HEK293 (cell line): ENCODE results near the gene TRAPPC8.

Source experiments
- ATF2 ChIP-seq: fragments of 450-650 bp; formaldehyde crosslinking; IDR thresholded peaks from 2 replicates; pipeline ENCODE4 v1.5.1; 2016; ENCODE audit warnings: missing biosample characterization, missing genetic modification characterization, low read depth
- HOXC10 ChIP-seq: sonication (generic); formaldehyde crosslinking; IDR thresholded peaks from 2 replicates; pipeline ENCODE4 v1.8.1; 2023; ENCODE audit warnings: mild to moderate bottlenecking, missing genetic modification reagents
- PBX3 ChIP-seq: sonication (generic); formaldehyde crosslinking; IDR thresholded peaks from 2 replicates; pipeline ENCODE4 v1.8.1; 2022; ENCODE audit warnings: mild to moderate bottlenecking, moderate library complexity, missing genetic modification reagents
- SALL2 ChIP-seq: fragments of 450-650 bp; formaldehyde crosslinking; IDR thresholded peaks from 2 replicates; pipeline ENCODE4 v1.5.0; 2017; ENCODE audit warnings: missing biosample characterization, mild to moderate bottlenecking, missing genetic modification characterization, borderline replicate concordance
- ZBTB21 ChIP-seq: fragments of 450-650 bp; formaldehyde crosslinking; IDR thresholded peaks from 2 replicates; pipeline ENCODE4 v1.5.1; 2017; ENCODE audit warnings: missing biosample characterization, missing genetic modification characterization
- ZNF214 ChIP-seq: fragments of 450-650 bp; formaldehyde crosslinking; IDR thresholded peaks from 2 replicates; pipeline ENCODE4 v1.5.1; 2017; ENCODE audit warnings: missing biosample characterization, mild to moderate bottlenecking, missing genetic modification characterization, borderline replicate concordance
- ZNF530 ChIP-seq: fragments of 450-650 bp; formaldehyde crosslinking; IDR thresholded peaks from 2 replicates; pipeline ENCODE4 v1.5.1; 2016; ENCODE audit warnings: low read depth, missing biosample characterization, missing genetic modification characterization
- ZNF768 ChIP-seq: fragments of 450-650 bp; formaldehyde crosslinking; IDR thresholded peaks from 2 replicates; pipeline ENCODE4 v1.5.1; 2018; ENCODE audit warnings: missing biosample characterization, mild to moderate bottlenecking, missing genetic modification characterization
- TF ChIP-seq, protein P1 (sequence below): fragments of 450-650 bp; formaldehyde crosslinking; IDR thresholded peaks from 2 replicates; pipeline ENCODE4 v1.5.1; 2016; ENCODE audit warnings: missing biosample characterization, missing genetic modification characterization

DNA sequence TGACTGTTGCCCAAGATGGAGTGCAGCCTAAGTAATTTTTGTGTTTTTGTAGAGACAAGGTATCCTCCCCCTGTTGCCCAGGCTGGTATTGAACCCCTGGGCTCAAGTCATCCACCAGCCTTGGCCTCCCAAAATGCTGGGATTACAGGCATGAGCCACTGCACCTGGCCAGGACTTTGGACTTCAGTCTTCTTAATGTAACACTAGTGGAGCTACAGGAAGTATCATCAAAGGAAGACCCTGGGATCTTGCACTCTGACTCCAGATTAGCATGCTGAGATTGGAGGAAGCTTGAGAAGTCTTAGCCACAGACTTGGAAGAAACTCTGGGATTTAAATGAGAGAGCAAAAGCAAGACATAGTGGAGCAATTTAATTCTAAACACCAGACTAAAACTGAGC, 37.9 kb upstream of the TRAPPC8 start:
- TF ChIP-seq, protein P1, sequence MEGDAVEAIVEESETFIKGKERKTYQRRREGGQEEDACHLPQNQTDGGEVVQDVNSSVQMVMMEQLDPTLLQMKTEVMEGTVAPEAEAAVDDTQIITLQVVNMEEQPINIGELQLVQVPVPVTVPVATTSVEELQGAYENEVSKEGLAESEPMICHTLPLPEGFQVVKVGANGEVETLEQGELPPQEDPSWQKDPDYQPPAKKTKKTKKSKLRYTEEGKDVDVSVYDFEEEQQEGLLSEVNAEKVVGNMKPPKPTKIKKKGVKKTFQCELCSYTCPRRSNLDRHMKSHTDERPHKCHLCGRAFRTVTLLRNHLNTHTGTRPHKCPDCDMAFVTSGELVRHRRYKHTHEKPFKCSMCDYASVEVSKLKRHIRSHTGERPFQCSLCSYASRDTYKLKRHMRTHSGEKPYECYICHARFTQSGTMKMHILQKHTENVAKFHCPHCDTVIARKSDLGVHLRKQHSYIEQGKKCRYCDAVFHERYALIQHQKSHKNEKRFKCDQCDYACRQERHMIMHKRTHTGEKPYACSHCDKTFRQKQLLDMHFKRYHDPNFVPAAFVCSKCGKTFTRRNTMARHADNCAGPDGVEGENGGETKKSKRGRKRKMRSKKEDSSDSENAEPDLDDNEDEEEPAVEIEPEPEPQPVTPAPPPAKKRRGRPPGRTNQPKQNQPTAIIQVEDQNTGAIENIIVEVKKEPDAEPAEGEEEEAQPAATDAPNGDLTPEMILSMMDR (tag by site-specific recombination): no peak
- TF ChIP-seq PBX3 (no peak), ZNF214 (tag by site-specific recombination) (no peak), ZNF768 (tag by site-specific recombination) (no peak), SALL2 (tag by site-specific recombination) (no peak), ATF2 (no peak), HOXC10 (no peak), ZNF530 (tag by site-specific recombination) (no peak), ZBTB21 (no peak)
